ENCODE measurements around the gene SOX6.
"Not testable (repeated sequence)": the region's sequence is repeated elsewhere in the genome, so short reads cannot be mapped to it uniquely, and the experiment has no call there.

Gene SOX6

DNA sequence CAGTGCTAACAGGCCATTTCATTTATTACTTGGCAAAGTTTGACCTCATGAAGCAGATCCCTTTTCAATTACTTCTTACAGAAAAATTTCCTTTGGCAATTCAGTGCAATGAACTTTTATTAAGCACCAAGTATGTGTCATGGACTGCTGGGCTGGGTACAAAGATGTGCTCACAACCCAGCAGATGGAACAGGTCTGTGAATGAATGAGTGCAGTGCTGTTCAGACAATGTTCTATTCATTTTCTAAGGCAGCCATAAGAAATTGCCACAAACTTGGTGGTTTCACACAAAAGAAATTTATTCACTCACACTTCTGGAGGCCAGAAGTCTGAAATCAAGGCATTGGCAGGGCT lies 428.5 kb downstream of the SOX6 start:
- no peak overlapping the region for H3K27ac Mint-ChIP-seq
- DNase-seq: no peak
- no peaks in the 10 kb centered on the region for H3K36me3 Mint-ChIP-seq (ENCODE audit: low read depth)
- H3K9me3 Mint-ChIP-seq: no peaks in the 10 kb centered on the region
- H3K27me3 Mint-ChIP-seq: no peaks in the 10 kb centered on the region
- no peak overlapping the region for H3K4me3 Mint-ChIP-seq
- no peaks in the 10 kb centered on the region for H3K4me1 Mint-ChIP-seq (ENCODE audit: low read depth)

DNA sequence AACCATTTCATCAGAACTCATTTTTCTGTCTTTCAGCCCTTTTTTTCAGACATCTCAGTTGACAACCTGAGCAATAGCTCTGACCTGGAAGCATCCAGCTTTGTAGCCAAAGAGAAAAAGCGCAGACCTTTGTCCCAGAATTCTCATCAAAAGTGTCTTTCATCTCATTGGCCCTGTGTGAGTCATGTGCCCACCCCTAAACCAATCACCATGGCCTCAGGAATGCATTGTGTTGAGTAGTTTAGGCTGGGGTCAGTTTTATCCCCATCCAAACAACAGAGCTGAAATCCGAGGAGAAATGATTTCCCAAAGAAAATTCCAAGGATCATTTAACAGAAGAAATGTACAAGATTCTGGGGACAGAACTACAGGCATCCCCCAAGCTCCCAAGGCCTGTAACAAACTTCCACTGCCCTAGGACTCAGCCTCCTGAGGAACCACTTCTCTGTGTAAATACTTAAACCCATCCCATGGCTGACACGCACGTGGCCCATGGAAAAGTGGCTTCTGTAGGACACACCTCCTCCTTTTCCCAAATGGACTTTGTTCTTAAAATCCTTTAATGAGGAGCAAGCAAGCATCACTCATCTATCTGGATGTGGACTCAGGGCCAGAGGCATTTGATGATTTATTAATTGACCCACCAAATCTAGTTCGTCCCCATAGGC lies 429.0 kb downstream of the SOX6 start:
- no peaks in the 10 kb centered on the region for H3K36me3 Mint-ChIP-seq (ENCODE audit: low read depth)
- H3K4me3 Mint-ChIP-seq: no peak overlapping the region
- no peaks in the 10 kb centered on the region for H3K4me1 Mint-ChIP-seq (ENCODE audit: low read depth)
- H3K27me3 Mint-ChIP-seq: no peaks in the 10 kb centered on the region
- H3K9me3 Mint-ChIP-seq: no peaks in the 10 kb centered on the region
- DNase-seq: no peak
- H3K27ac Mint-ChIP-seq: no peak overlapping the region

DNA sequence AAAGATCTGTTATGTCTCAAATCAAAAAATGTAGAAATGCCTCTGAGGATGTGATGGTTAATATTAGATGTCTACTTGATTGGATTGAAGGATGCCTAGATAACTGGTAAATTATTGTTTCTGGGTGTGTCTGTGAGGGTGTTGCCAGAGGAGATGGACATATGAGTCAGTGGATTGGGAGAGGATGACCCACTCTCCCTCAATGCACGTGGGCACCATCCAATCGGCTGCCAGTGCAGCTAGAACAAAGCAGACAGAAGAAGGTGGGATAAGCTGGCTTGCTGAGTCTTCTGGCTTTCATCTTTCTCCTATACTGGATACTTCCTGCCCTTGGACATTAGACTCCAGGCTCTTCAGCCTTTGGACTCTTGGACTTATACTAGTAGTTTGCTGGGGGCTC lies 430.3 kb downstream of the SOX6 start:
- no peaks in the 10 kb centered on the region for H3K27me3 Mint-ChIP-seq
- DNase-seq: no peak
- no peaks in the 10 kb centered on the region for H3K36me3 Mint-ChIP-seq (ENCODE audit: low read depth)
- H3K27ac Mint-ChIP-seq: no peak overlapping the region
- H3K4me3 Mint-ChIP-seq: no peak overlapping the region
- H3K9me3 Mint-ChIP-seq: no peaks in the 10 kb centered on the region
- H3K4me1 Mint-ChIP-seq (ENCODE audit: low read depth): no peaks in the 10 kb centered on the region

- H3K27ac Mint-ChIP-seq: no peak overlapping the region
- no peak for DNase-seq
- H3K27me3 Mint-ChIP-seq: no peaks in the 10 kb centered on the region
- no peak overlapping the region for H3K4me3 Mint-ChIP-seq
- no peaks in the 10 kb centered on the region for H3K4me1 Mint-ChIP-seq (ENCODE audit: low read depth)
- no peaks in the 10 kb centered on the region for H3K36me3 Mint-ChIP-seq (ENCODE audit: low read depth)
- H3K9me3 Mint-ChIP-seq: no peaks in the 10 kb centered on the region
These were observed 433.2 kb downstream of the SOX6 start for GRCh38 chr11:15923183-15923582.

DNA sequence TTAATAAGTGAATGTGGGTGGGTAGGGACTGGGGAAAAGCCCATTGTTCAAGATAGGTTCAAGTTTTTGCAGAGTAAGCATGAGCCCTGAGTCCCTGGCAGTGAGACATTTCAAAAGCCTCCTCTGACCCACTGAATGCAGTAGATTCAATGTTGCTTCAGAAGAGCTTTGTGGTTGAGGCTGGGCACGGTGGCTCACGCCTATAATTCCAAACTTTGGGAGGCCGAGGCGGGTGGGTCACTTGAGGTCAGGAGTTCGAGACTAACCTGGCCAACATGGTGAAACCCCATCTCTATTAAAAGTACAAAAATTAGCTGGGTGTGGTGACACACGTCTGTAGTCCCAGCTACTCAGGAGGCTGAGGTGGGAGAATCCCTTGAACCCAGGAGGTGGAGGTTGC lies 433.6 kb downstream of the SOX6 start:
- DNase-seq; H3K27ac Mint-ChIP-seq; H3K9me3 Mint-ChIP-seq; H3K4me3 Mint-ChIP-seq; H3K36me3 Mint-ChIP-seq (ENCODE audit: low read depth); H3K4me1 Mint-ChIP-seq (ENCODE audit: low read depth); H3K27me3 Mint-ChIP-seq: not testable (repeated sequence)

DNA sequence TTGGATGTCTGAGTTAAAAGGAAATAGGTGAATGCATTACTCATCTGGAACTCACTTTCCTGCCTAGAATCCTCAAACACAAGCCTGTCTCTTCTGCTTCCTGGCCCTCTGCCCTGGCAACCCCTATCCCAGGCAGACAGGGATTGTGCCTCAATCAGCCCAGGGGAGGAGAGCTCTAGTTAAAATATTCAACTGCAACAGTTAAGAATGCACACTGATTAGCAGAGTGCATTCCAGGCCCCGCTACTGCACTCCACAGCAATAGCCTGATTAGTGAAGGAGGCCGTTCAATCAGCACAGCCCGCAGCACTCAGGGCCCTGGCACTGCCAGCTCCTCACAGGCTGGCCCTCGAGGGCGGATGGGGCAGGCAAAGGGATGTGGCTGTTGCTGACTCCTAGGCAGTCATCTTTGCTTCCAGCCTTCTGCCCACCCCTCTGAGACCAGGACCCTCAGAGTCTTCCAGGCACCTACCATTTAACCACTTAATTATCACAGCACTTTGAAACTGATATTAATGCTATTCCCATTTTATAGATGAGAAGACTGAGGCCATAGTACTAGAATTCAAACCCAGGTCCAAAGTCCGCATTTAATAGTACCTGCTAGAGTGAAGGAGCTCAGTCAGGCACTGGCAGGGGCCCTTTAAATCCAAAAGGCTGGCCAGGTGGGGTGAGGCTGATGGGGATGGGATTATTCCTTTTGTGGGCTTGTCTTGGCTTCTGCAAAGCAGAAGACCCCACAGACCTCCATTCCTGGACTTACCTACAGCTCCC lies 435.3 kb downstream of the SOX6 start:
- no peaks in the 10 kb centered on the region for H3K36me3 Mint-ChIP-seq (ENCODE audit: low read depth)
- H3K4me3 Mint-ChIP-seq: no peak overlapping the region
- H3K27me3 Mint-ChIP-seq: no peaks in the 10 kb centered on the region
- H3K9me3 Mint-ChIP-seq: peaks cover 1% of the 10 kb centered on the region
- DNase-seq: no peak
- H3K27ac Mint-ChIP-seq: no peak overlapping the region
- no peaks in the 10 kb centered on the region for H3K4me1 Mint-ChIP-seq (ENCODE audit: low read depth)

GRCh38 chr11:15918674-15919073 lies 437.7 kb downstream of the SOX6 start:
- Mint-ChIP-seq H3K27ac (no peak overlapping the region), H3K4me1 (ENCODE audit: low read depth) (no peaks in the 10 kb centered on the region), H3K27me3 (no peaks in the 10 kb centered on the region), H3K36me3 (ENCODE audit: low read depth) (no peaks in the 10 kb centered on the region), H3K4me3 (no peak overlapping the region), H3K9me3 (peaks cover 3% of the 10 kb centered on the region)
- no peak for DNase-seq

GRCh38 chr11:15918212-15918611 lies 438.1 kb downstream of the SOX6 start:
- no peak overlapping the region for H3K27ac Mint-ChIP-seq
- H3K4me3 Mint-ChIP-seq: no peak overlapping the region
- H3K9me3 Mint-ChIP-seq: peaks cover 3% of the 10 kb centered on the region
- DNase-seq: no peak
- H3K27me3 Mint-ChIP-seq: no peaks in the 10 kb centered on the region
- no peaks in the 10 kb centered on the region for H3K4me1 Mint-ChIP-seq (ENCODE audit: low read depth)
- H3K36me3 Mint-ChIP-seq (ENCODE audit: low read depth): no peaks in the 10 kb centered on the region
